HCT116 (cell line): Measurements from ENCODE around the gene SPSB2.

Source experiments
- CEBPB ChIP-seq: IDR thresholded peaks from 2 replicates; pipeline ENCODE4 v1.6.1; 2012; ENCODE audit warnings: low read depth
- EGR1 ChIP-seq: IDR thresholded peaks from 2 replicates; pipeline ENCODE4 v1.6.1; 2012; ENCODE audit warnings: low read depth
- POLR2A ChIP-seq: IDR thresholded peaks from 2 replicates; pipeline ENCODE4 v1.7.0; 2011; ENCODE audit warnings: borderline replicate concordance; ENCODE audit not compliant: insufficient read depth, insufficient read length; ENCODE audit errors: extremely low read depth
- TF ChIP-seq, protein P1 (sequence below), 3 experiments: fragments of 200-600 bp in 1 of 3; sonication (generic) in 1 of 3; IDR thresholded peaks in 2 of 3; conservative IDR thresholded peaks in 1 of 3; 2 replicates each; pipeline ENCODE4 v1.5.1; 2012 to 2017; ENCODE audit warnings: low read depth in 2 of 3, low read length in 2 of 3, antibody characterized with exemption in 1 of 3, borderline replicate concordance in 1 of 3, control low read depth in 1 of 3, mild to moderate bottlenecking in 1 of 3, mixed read lengths in 1 of 3, mixed run types in 1 of 3, moderate library complexity in 1 of 3; ENCODE audit not compliant: insufficient read depth in 1 of 3

- TF ChIP-seq POLR2A (no peak), EGR1 (no peak), CEBPB (no peak)
- TF ChIP-seq, protein P1, sequence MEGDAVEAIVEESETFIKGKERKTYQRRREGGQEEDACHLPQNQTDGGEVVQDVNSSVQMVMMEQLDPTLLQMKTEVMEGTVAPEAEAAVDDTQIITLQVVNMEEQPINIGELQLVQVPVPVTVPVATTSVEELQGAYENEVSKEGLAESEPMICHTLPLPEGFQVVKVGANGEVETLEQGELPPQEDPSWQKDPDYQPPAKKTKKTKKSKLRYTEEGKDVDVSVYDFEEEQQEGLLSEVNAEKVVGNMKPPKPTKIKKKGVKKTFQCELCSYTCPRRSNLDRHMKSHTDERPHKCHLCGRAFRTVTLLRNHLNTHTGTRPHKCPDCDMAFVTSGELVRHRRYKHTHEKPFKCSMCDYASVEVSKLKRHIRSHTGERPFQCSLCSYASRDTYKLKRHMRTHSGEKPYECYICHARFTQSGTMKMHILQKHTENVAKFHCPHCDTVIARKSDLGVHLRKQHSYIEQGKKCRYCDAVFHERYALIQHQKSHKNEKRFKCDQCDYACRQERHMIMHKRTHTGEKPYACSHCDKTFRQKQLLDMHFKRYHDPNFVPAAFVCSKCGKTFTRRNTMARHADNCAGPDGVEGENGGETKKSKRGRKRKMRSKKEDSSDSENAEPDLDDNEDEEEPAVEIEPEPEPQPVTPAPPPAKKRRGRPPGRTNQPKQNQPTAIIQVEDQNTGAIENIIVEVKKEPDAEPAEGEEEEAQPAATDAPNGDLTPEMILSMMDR (IDR thresholded peaks at IDR 0.05 in 2 of 3, conservative IDR thresholded peaks at IDR 0.05 in 1 of 3; ENCODE audit: borderline replicate concordance in 1 of 3, insufficient read depth in 1 of 3, low read depth in 2 of 3, low read length in 2 of 3): no peak
Observed at GRCh38 chr12:6861391-6861790, 11.7 kb downstream of the SPSB2 start.
